Neuronal stem cell (in vitro differentiated cells): ENCODE measurements around the gene OR5T3. TPM values are rescaled to one million over a fixed set of nuclear protein-coding genes. Genes with fewer than 3 reads are reported as not detected.
"Not testable (repeated sequence)": the region's sequence is repeated elsewhere in the genome, so short reads cannot be mapped to it uniquely, and the experiment has no call there.

Source experiments
- DNase-seq: peaks from one replicate; pipeline ENCODE4 v3.0.0-alpha.2; 2013; ENCODE audit warnings: low spot score
- H2AFZ ChIP-seq: one replicate; pipeline ENCODE4 v1.6.1; 2013; ENCODE audit warnings: mild to moderate bottlenecking, low read length, inconsistent platforms
- H2AK5ac ChIP-seq: 2 replicates; pipeline ENCODE4 v1.6.1; 2013; ENCODE audit warnings: low read depth, mild to moderate bottlenecking, inconsistent platforms, low read length, moderate library complexity, mixed read lengths
- H2BK120ac ChIP-seq: 2 replicates; pipeline ENCODE4 v1.6.1; 2013; ENCODE audit warnings: low read depth, mild to moderate bottlenecking, inconsistent platforms, low read length, moderate library complexity, mixed read lengths
- H2BK12ac ChIP-seq: one replicate; pipeline ENCODE4 v1.6.1; 2013; ENCODE audit warnings: low read length, inconsistent platforms
- H2BK15ac ChIP-seq: 2 replicates; pipeline ENCODE4 v1.6.1; 2013; ENCODE audit warnings: mild to moderate bottlenecking, low read length, inconsistent platforms, mixed read lengths
- H2BK5ac ChIP-seq: one replicate; pipeline ENCODE4 v1.6.1; 2013; ENCODE audit warnings: inconsistent platforms, mild to moderate bottlenecking, low read length, moderate library complexity
- H3K14ac ChIP-seq: one replicate; pipeline ENCODE4 v1.6.1; 2013; ENCODE audit warnings: low read length, inconsistent platforms
- H3K18ac ChIP-seq: 2 replicates; pipeline ENCODE4 v1.6.1; 2013; ENCODE audit warnings: low read length, inconsistent platforms
- H3K23ac ChIP-seq: 2 replicates; pipeline ENCODE4 v1.6.1; 2013; ENCODE audit warnings: low read depth, mild to moderate bottlenecking, mixed read lengths, low read length, inconsistent platforms; ENCODE audit not compliant: poor library complexity
- H3K27ac ChIP-seq: replicated peaks from 3 replicates; pipeline ENCODE4 v1.5.1; 2013; ENCODE audit warnings: low read length, inconsistent platforms
- H3K27me3 ChIP-seq, 3 experiments: 2 replicates each; pipeline ENCODE4 v1.6.1; 2013; ENCODE audit warnings: low read length in 3 of 3, mild to moderate bottlenecking in 2 of 3, inconsistent platforms in 1 of 3, low read depth in 1 of 3, mixed read lengths in 1 of 3, moderate library complexity in 1 of 3; ENCODE audit not compliant: control insufficient read depth in 3 of 3, insufficient read depth in 3 of 3
- H3K36me3 ChIP-seq, 2 donors: replicated peaks in 1 of 2; 2 replicates each; pipeline ENCODE4 v1.6.1; 2013; ENCODE audit warnings: low read length in 2 of 2; ENCODE audit not compliant: control insufficient read depth in 2 of 2, insufficient read depth in 2 of 2
- H3K4ac ChIP-seq: 2 replicates; pipeline ENCODE4 v1.6.1; 2013; ENCODE audit warnings: inconsistent platforms, mild to moderate bottlenecking, low read length, moderate library complexity
- H3K4me1 ChIP-seq, 2 donors: 1 replicate in 1 of 2; 2 replicates in 1 of 2; pipeline ENCODE4 v1.6.1; 2013; ENCODE audit warnings: low read length in 2 of 2, low read depth in 1 of 2; ENCODE audit not compliant: control insufficient read depth in 2 of 2, insufficient read depth in 1 of 2
- H3K4me2 ChIP-seq: one replicate; pipeline ENCODE4 v1.6.1; 2013; ENCODE audit warnings: mild to moderate bottlenecking, low read length, inconsistent platforms; ENCODE audit not compliant: insufficient read depth, poor library complexity, severe bottlenecking
- H3K4me3 ChIP-seq, 2 donors: 2 replicates each; pipeline ENCODE4 v1.5.1; 2013; ENCODE audit warnings: low read length in 2 of 2, mild to moderate bottlenecking in 2 of 2, inconsistent platforms in 1 of 2, moderate library complexity in 1 of 2
- H3K79me1 ChIP-seq: one replicate; pipeline ENCODE4 v1.6.1; 2013; ENCODE audit warnings: low read depth, mild to moderate bottlenecking, inconsistent platforms, low read length, moderate library complexity
- H3K9ac ChIP-seq: one replicate; pipeline ENCODE4 v1.6.1; 2013; ENCODE audit warnings: mild to moderate bottlenecking, low read depth, low read length, inconsistent platforms; ENCODE audit not compliant: poor library complexity
- H3K9me3 ChIP-seq, 2 donors: replicated peaks in 1 of 2; 2 replicates each; pipeline versions ENCODE3 to v1.6.1; 2013; ENCODE audit warnings: low read length in 2 of 2, mild to moderate bottlenecking in 2 of 2, inconsistent platforms in 1 of 2, low read depth in 1 of 2, mixed read lengths in 1 of 2, moderate library complexity in 1 of 2; ENCODE audit not compliant: control insufficient read depth in 2 of 2, insufficient read depth in 1 of 2
- H4K8ac ChIP-seq: one replicate; pipeline ENCODE4 v1.6.1; 2013; ENCODE audit warnings: low read depth, mild to moderate bottlenecking, inconsistent platforms, low read length, moderate library complexity
- H4K91ac ChIP-seq: one replicate; pipeline ENCODE4 v1.6.1; 2013; ENCODE audit warnings: low read length, low read depth, mild to moderate bottlenecking, inconsistent platforms; ENCODE audit not compliant: poor library complexity
- WGBS, 2 donors: extraction: QIAGEN DNeasy Blood & Tissue Kit; methylation state at CpG; one replicate each; pipeline ENCODE4 v1.1.7; 2013; ENCODE audit warnings: missing lambda C conversion rate in 2 of 2, mixed read lengths in 1 of 2; ENCODE audit not compliant: insufficient read length in 2 of 2, insufficient replicate concordance in 1 of 2; ENCODE audit errors: extremely low coverage in 2 of 2; 5-methylcytosine and 5-hydroxymethylcytosine counted together
- polyA plus RNA-seq, 2 experiments: library from polyadenylated mRNA; stranded (reverse); fragments of 200-250 nt; gene quantifications; one replicate each; pipeline ENCODE4 v1.2.3, GENCODE V29; 2013

Gene OR5T3
- polyA plus RNA-seq (2013, experiment 1 of 2) = not detected
- polyA plus RNA-seq (2013, experiment 2 of 2) = not detected

DNA sequence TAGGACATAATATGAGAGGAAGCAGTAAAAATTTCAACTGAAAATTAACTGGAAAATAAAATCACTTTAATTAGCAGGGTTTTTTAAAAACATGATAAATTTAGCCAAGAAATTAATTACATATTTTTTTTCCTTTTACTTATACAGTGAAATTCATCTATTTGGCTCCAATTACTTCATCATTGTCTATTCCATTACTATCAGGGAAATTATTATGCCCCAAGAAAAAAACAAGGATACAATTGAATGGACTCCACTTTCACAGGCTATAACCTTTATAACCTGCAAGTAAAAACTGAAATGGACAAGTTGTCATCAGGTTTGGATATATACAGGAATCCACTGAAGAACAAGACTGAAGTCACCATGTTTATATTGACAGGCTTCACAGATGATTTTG is at the start of gene OR5T3:
OR5T3 (plus strand) TSS at position 301 of the 400 bp plus-strand sequence; CDS start at position 301, 0 bp downstream.
- no peaks in the 10 kb centered on the region for H3K79me1 ChIP-seq
- no peak within 1 kb of the TSS for H3K4me3 ChIP-seq
- DNase-seq = no peak

GRCh38 chr11:56207790-56208189 is 44.3 kb upstream of the OR5T3 start:
- Histone ChIP-seq H3K18ac (no peak overlapping the region), H2BK5ac (no peak overlapping the region), H3K27me3 (no peaks in the 10 kb centered on the region), H3K36me3 (no peaks in the 10 kb centered on the region), H3K4ac (no peak overlapping the region), H3K4me3 (no peak overlapping the region), H3K4me1 (no peaks in the 10 kb centered on the region), H2AFZ (no peak overlapping the region), H3K14ac (no peak overlapping the region), H3K4me2 (no peak overlapping the region), H2BK15ac (no peak overlapping the region), H3K9ac (no peak overlapping the region), H2BK12ac (no peak overlapping the region), H3K23ac (no peak overlapping the region), H3K27ac (no peak overlapping the region), H2AK5ac (no peak overlapping the region), H3K9me3 (peaks cover 0 to 1% of the 10 kb centered on the region in 2 donors), H4K8ac (no peak overlapping the region), H3K79me1 (no peaks in the 10 kb centered on the region), H4K91ac (no peak overlapping the region), H2BK120ac (no peak overlapping the region)
- no CpG with 5 or more reads among the region's 1 CpG for WGBS, 2 donors
- no peak for DNase-seq

More for the DNA sequence above, at the start of gene OR5T3:
- H3K36me3 ChIP-seq = no peaks in the 10 kb centered on the region
- no peak within 1 kb of the TSS for H2BK15ac ChIP-seq
- H3K4me2 ChIP-seq = no peak within 1 kb of the TSS
- H2AFZ ChIP-seq = no peak within 1 kb of the TSS
- no peak within 1 kb of the TSS for H2BK12ac ChIP-seq
- H3K14ac ChIP-seq = no peak within 1 kb of the TSS
- no peak within 1 kb of the TSS for H3K9ac ChIP-seq
- H4K91ac ChIP-seq = no peak within 1 kb of the TSS
- H2AK5ac ChIP-seq = no peak within 1 kb of the TSS
- no peak within 1 kb of the TSS for H3K27ac ChIP-seq
- no peaks in the 10 kb centered on the region for H3K27me3 ChIP-seq
- no peak within 1 kb of the TSS for H2BK5ac ChIP-seq
- no peak within 1 kb of the TSS for H3K4ac ChIP-seq
- H3K4me1 ChIP-seq = no peaks in the 10 kb centered on the region
- no peak within 1 kb of the TSS for H3K18ac ChIP-seq
- H3K9me3 ChIP-seq = no peaks in the 10 kb centered on the region
- H3K23ac ChIP-seq = no peak within 1 kb of the TSS
- no peak within 1 kb of the TSS for H2BK120ac ChIP-seq
- no peak within 1 kb of the TSS for H4K8ac ChIP-seq

GRCh38 chr11:56214537-56214936 is 37.5 kb upstream of the OR5T3 start:
- Histone ChIP-seq H3K18ac (no peak overlapping the region), H3K23ac (no peak overlapping the region), H3K4me1 (no peaks in the 10 kb centered on the region), H3K9me3 (peaks cover 0 to 1% of the 10 kb centered on the region in 2 donors), H3K4me2 (no peak overlapping the region), H3K9ac (no peak overlapping the region), H3K14ac (no peak overlapping the region), H3K4me3 (no peak overlapping the region), H2AFZ (no peak overlapping the region), H3K4ac (no peak overlapping the region), H3K27ac (no peak overlapping the region), H2BK15ac (no peak overlapping the region), H3K27me3 (no peaks in the 10 kb centered on the region), H2BK120ac (no peak overlapping the region), H3K36me3 (no peaks in the 10 kb centered on the region), H2BK12ac (no peak overlapping the region), H2BK5ac (no peak overlapping the region), H2AK5ac (no peak overlapping the region), H3K79me1 (no peaks in the 10 kb centered on the region), H4K8ac (no peak overlapping the region), H4K91ac (no peak overlapping the region)
- DNase-seq = no peak
- no CpG with 5 or more reads among the region's 2 CpGs for WGBS, 2 donors

DNA sequence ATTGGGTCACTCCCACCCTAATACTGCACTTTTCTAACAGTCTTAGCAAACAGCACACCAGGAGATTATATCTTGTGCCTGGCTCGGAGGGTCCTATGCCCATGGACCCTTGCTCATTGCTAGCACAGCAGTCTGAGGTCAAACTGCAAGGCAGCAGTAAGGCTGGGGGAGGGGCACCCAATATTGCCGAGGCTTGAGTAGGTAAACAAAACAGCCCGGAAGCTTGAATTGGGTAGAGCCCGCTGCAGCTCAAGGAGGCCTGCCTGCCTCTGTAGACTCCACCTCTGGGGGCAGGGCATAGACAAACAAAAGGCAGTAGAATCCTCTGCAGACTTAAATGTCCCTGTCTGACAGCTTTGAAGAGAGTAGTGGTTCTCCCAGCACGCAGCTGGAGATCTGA is 32.3 kb upstream of the OR5T3 start:
- not testable (repeated sequence) for H2BK15ac ChIP-seq, H3K27me3 ChIP-seq, H3K4ac ChIP-seq, H3K27ac ChIP-seq, H3K14ac ChIP-seq, H3K4me3 ChIP-seq, H2BK120ac ChIP-seq, H3K36me3 ChIP-seq, H4K91ac ChIP-seq, H3K9ac ChIP-seq, H2BK5ac ChIP-seq, H2AK5ac ChIP-seq, H3K79me1 ChIP-seq, H2BK12ac ChIP-seq, H3K18ac ChIP-seq, H4K8ac ChIP-seq, H3K4me2 ChIP-seq, H3K9me3 ChIP-seq, H3K23ac ChIP-seq, H3K4me1 ChIP-seq, DNase-seq, H2AFZ ChIP-seq
- WGBS, 2 donors = no CpG with 5 or more reads among the region's 5 CpGs
